ENCODE results near the gene RNGTT. TPM values are rescaled to one million over a fixed set of nuclear protein-coding genes. Genes with fewer than 3 reads are reported as not detected.
"Not testable (repeated sequence)": the region's sequence is repeated elsewhere in the genome, so short reads cannot be mapped to it uniquely, and the experiment has no call there.

Gene RNGTT
- total RNA-seq, 2 experiments from 2014 or later: 19.9 to 25.1 TPM

- Mint-ChIP-seq H3K4me3 (no peak overlapping the region), H3K4me1 (peaks cover 14% of the 10 kb centered on the region), H3K27me3 (no peaks in the 10 kb centered on the region), H3K36me3 (peaks cover 36% of the 10 kb centered on the region), H3K9me3 (ENCODE audit: low read depth) (peaks cover 3% of the 10 kb centered on the region), H3K27ac (no peak overlapping the region)
- ATAC-seq (no peak), DNase-seq (no peak)
- CTCF ChIA-PET: no interaction called here
Observed at GRCh38 chr6:88914180-88914579, 49.2 kb downstream of the RNGTT start.

- peaks cover 36% of the 10 kb centered on the region for H3K36me3 Mint-ChIP-seq
- peaks cover 3% of the 10 kb centered on the region for H3K9me3 Mint-ChIP-seq (ENCODE audit: low read depth)
- no peak overlapping the region for H3K27ac Mint-ChIP-seq
- peaks cover 18% of the 10 kb centered on the region for H3K4me1 Mint-ChIP-seq
- DNase-seq (no peak), ATAC-seq (no peak)
- no peak overlapping the region for H3K4me3 Mint-ChIP-seq
- no peaks in the 10 kb centered on the region for H3K27me3 Mint-ChIP-seq
- CTCF ChIA-PET: interaction anchor here (1.5 kb wide), 1 partner anchor 14 kb away, joined by 4 read pairs; no protein-coding TSS in a partner anchor
Observed at GRCh38 chr6:88913471-88913870, 49.9 kb downstream of the RNGTT start.

- H3K9me3 Mint-ChIP-seq (ENCODE audit: low read depth): peaks cover 3% of the 10 kb centered on the region
- H3K27ac Mint-ChIP-seq: no peak overlapping the region
- peaks cover 36% of the 10 kb centered on the region for H3K36me3 Mint-ChIP-seq
- CTCF ChIA-PET: no interaction called here
- DNase-seq (no peak), ATAC-seq (no peak)
- no peaks in the 10 kb centered on the region for H3K27me3 Mint-ChIP-seq
- no peak overlapping the region for H3K4me3 Mint-ChIP-seq
- H3K4me1 Mint-ChIP-seq: peaks cover 12% of the 10 kb centered on the region
Observed at GRCh38 chr6:88910922-88911778, 52.3 kb downstream of the RNGTT start.

- Mint-ChIP-seq H3K9me3 (ENCODE audit: low read depth) (no peaks in the 10 kb centered on the region), H3K27ac (no peak overlapping the region)
Observed at GRCh38 chr6:88908598-88909548, 54.5 kb downstream of the RNGTT start.

DNA sequence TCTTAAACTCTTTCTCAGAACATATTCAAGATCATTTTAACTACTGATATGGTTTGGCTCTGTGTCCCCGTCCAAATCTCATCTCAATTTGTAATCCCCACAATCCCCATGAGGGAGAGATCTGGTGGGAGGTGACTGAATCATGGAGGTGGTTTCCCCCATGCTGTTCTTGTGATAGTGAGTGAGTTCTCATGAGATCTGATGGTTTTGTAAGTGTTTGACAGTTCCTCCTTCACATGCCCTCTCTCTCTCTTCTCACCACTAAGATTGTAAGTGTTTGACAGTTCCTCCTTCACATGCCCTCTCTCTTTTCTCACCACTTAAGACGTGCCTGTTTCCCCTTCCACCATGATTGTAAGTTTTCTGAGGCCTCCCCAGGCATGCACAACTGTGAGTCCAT, 56.3 kb downstream of the RNGTT start:
- not testable (repeated sequence) for ATAC-seq; DNase-seq; H3K9me3 Mint-ChIP-seq (ENCODE audit: low read depth); H3K27me3 Mint-ChIP-seq; H3K4me1 Mint-ChIP-seq; H3K27ac Mint-ChIP-seq; H3K4me3 Mint-ChIP-seq
- peaks cover 34% of the 10 kb centered on the region for H3K36me3 Mint-ChIP-seq
- CTCF ChIA-PET: interaction anchor here (0.8 kb wide), 1 partner anchor 36 kb away, joined by 4 read pairs; no protein-coding TSS in a partner anchor

More at GRCh38 chr6:88908598-88909548, 54.5 kb downstream of the RNGTT start:
- DNase-seq (no peak), ATAC-seq (no peak)
- no peaks in the 10 kb centered on the region for H3K27me3 Mint-ChIP-seq
- CTCF ChIA-PET: no interaction called here
- no peak overlapping the region for H3K4me3 Mint-ChIP-seq
- peaks cover 12% of the 10 kb centered on the region for H3K4me1 Mint-ChIP-seq
- H3K36me3 Mint-ChIP-seq: peaks cover 33% of the 10 kb centered on the region

DNA sequence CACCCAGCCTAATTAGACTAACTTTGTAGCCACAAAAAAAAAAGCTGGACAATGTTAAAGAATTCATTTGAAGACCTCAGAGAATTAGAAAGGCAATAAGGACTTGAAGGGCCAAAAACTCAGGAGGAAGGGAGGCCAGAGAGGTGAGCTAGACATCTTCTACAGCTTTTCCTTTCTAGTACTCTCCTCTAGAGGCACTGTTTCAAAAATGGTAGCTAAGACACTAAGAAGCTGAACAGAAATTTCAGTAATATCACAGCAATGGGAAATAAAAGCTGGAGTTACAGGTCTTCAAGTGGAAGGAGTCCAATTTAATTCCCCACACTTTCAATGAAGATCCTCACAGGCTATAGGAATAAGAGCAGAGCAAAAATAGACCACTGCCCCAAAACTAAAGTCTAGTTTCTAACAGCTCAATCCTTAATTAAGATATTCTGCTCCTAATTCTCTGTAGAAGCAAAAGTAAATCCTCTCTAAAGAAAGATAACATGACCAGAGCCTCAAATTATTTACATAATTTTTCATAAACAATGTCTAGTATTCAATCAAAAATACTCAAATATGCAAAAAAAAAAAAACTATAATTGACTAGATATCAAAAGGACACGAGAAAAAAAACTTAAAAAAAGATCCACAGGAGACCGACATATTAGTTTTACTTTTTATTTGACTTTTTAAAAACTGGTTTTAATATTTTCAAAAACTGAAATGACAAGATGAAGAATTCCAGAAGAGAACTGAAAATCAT, 63.7 kb downstream of the RNGTT start:
- Mint-ChIP-seq H3K4me3 (no peak overlapping the region), H3K4me1 (no peaks in the 10 kb centered on the region), H3K36me3 (peaks cover 25% of the 10 kb centered on the region), H3K27me3 (no peaks in the 10 kb centered on the region), H3K9me3 (ENCODE audit: low read depth) (no peaks in the 10 kb centered on the region), H3K27ac (no peak overlapping the region)
- DNase-seq (no peak), ATAC-seq (no peak)
- CTCF ChIA-PET: interaction anchor here (0.6 to 1.1 kb wide), 3 partner anchors 13 to 25 kb away, joined by 3 to 4 read pairs (median 3); no protein-coding TSS in a partner anchor

GRCh38 chr6:88895911-88896310, 67.5 kb downstream of the RNGTT start:
- DNase-seq: no peak
- Mint-ChIP-seq H3K4me1 (no peaks in the 10 kb centered on the region), H3K36me3 (peaks cover 5% of the 10 kb centered on the region), H3K27me3 (no peaks in the 10 kb centered on the region), H3K4me3 (no peak overlapping the region), H3K9me3 (ENCODE audit: low read depth) (no peaks in the 10 kb centered on the region), H3K27ac (no peak overlapping the region)
- CTCF ChIA-PET: no interaction called here
- ATAC-seq: no peak

DNA sequence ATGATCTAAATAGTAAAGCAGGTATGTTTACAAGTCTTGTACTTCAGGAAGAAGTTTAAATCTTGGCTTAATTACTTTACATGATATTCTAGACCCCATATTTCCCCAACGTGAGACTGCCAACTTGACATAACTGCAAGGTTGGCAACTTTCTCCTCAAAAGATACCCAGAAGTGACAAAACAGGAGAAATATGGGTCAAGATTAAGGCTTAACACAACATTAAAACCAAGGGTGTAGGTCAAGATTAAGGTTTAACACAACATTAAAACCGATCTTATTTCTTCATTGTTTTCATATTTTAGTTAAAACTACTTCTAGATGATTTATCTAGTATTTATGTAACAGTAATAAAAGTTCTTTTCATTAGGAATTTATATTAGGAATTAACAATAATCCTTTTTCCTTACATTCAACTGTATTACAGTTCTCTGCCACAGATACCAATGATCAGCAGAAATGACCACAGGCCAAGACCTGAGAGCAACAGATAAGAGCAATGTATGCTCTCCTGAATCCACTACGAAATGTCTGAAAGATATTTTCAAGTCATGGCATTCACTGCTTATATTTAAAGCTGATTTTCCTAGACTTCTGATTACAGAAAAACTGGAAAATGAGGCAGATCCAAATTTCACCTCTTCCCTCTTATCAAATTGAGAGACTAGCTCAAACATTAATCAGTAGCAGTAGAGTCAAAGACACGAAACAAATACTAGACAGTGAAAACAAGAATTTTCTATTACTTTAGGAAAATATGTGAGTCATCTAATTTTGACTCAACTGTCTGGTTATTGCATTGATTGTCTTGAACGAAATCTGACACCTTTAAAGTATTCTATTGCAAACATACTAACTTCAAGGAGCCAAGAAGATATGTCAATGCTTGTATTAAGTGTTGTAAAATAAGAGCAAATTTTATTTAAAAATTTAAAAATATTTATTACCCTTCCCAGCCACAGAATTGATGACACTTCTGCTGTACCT, 72.3 kb downstream of the RNGTT start:
- H3K4me1 Mint-ChIP-seq: no peaks in the 10 kb centered on the region
- CTCF ChIA-PET: interaction anchor here (0.9 kb wide), 1 partner anchor 10 kb away, joined by 4 read pairs; no protein-coding TSS in a partner anchor
- H3K9me3 Mint-ChIP-seq (ENCODE audit: low read depth): no peaks in the 10 kb centered on the region
- no peaks in the 10 kb centered on the region for H3K27me3 Mint-ChIP-seq
- H3K36me3 Mint-ChIP-seq: peaks cover 15% of the 10 kb centered on the region
- DNase-seq: no peak
- ATAC-seq: no peak
- no peak overlapping the region for H3K27ac Mint-ChIP-seq
- no peak overlapping the region for H3K4me3 Mint-ChIP-seq

DNA sequence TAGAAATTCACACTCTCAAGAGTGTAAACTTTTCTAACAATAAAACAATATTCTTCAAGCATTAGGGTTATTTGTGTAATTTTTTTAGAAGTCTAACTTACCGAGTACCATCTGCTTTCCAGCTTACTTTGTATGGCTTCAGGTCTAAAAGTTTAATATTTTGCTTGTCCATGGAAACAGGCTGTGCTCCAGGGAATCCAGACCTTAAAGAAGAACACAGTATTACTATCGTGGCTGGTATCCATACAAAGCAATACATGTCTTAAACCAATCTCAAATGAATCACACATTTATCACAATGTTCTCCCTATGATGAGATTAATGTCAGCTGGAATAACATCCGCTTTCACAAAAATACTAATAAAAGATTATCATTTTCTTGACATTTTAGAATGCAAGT, 73.0 kb downstream of the RNGTT start:
- DNase-seq (no peak), ATAC-seq (no peak)
- H3K4me1 Mint-ChIP-seq: no peaks in the 10 kb centered on the region
- no peak overlapping the region for H3K27ac Mint-ChIP-seq
- no peak overlapping the region for H3K4me3 Mint-ChIP-seq
- CTCF ChIA-PET: interaction anchor here (0.8 to 0.9 kb wide), 2 partner anchors 10 to 12 kb away, joined by 3 to 4 read pairs; no protein-coding TSS in a partner anchor
- no peaks in the 10 kb centered on the region for H3K27me3 Mint-ChIP-seq
- peaks cover 20% of the 10 kb centered on the region for H3K36me3 Mint-ChIP-seq
- peaks cover 2% of the 10 kb centered on the region for H3K9me3 Mint-ChIP-seq (ENCODE audit: low read depth)

DNA sequence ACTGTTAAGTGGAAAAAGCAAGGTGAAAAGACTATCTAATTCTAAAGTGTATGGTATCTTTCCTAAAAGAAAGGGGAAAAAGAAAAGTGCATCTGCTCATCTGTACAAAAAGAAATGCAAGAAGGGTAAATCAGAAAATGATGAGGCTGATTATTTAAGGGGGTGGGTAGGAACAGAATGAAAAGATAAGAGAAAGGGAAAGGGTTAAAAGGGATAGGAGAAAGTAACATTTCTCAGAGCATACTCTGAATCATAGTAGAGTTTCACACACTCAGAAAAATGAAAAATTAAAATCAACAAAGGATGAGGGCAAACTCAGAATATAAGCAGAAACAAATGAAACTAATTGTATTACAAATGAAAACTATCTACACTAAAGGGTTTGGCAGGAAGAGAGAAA, 79.1 kb downstream of the RNGTT start:
- H3K27me3 Mint-ChIP-seq: no peaks in the 10 kb centered on the region
- CTCF ChIA-PET: no interaction called here
- no peak for ATAC-seq

DNA sequence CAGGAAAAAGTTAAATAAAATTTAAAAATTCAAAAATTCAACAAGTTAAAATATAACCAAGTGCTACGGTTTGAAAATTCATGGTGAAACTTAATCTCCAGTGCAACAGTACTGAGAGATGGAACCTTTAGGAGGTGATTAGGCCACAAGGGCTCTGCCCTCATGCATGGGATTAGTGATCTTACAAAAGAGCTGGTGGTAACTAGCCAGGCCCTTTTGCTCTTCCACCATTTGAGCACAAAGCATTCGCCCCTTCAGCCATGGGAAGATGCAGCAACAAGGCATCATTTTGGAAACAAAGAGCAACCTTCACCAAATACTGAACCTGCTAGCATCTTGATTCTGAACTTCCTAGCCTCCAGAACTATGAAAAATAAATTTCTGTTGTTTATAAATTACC, 80.9 kb downstream of the RNGTT start:
- Mint-ChIP-seq H3K4me3 (no peak overlapping the region), H3K27me3 (no peaks in the 10 kb centered on the region), H3K27ac (no peak overlapping the region), H3K36me3 (peaks cover 31% of the 10 kb centered on the region), H3K4me1 (no peaks in the 10 kb centered on the region), H3K9me3 (ENCODE audit: low read depth) (peaks cover 2% of the 10 kb centered on the region)
- CTCF ChIA-PET: no interaction called here
- ATAC-seq (no peak), DNase-seq (no peak)

More for the DNA sequence above, 79.1 kb downstream of the RNGTT start:
- no peak overlapping the region for H3K4me3 Mint-ChIP-seq
- peaks cover 34% of the 10 kb centered on the region for H3K36me3 Mint-ChIP-seq
- H3K9me3 Mint-ChIP-seq (ENCODE audit: low read depth): peaks cover 2% of the 10 kb centered on the region
- H3K4me1 Mint-ChIP-seq: no peaks in the 10 kb centered on the region
- DNase-seq: no peak
- H3K27ac Mint-ChIP-seq: no peak overlapping the region

DNA sequence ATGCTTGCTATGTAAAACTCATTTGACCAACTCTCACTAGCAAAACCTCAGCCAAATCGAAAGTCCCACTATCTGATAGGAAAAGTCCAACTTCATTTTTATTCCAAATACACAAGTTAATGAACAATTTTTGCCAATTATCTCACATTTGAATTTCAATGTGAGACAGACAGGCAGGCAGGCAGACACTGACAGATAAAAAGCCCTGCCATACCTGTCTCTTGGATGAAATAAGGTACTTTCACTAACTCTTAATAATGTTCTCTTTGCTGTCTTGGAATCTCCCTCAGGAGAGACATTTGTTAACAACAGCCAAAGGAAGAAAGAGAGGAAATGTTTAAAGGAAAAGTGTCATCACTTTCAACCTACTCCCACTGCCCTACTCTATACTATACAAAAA, 82.0 kb downstream of the RNGTT start:
- ATAC-seq (no peak), DNase-seq (no peak)
- H3K4me3 Mint-ChIP-seq: no peak overlapping the region
- peaks cover 23% of the 10 kb centered on the region for H3K36me3 Mint-ChIP-seq
- peaks cover 2% of the 10 kb centered on the region for H3K9me3 Mint-ChIP-seq (ENCODE audit: low read depth)
- CTCF ChIA-PET: no interaction called here
- H3K4me1 Mint-ChIP-seq: no peaks in the 10 kb centered on the region
- H3K27ac Mint-ChIP-seq: no peak overlapping the region
- no peaks in the 10 kb centered on the region for H3K27me3 Mint-ChIP-seq
